DOHH2 (cell line): ENCODE results near the gene ERC2.

Experiments used
- H3F3A ChIP-seq: fragments of 200-600 bp; sonication (generic), shearing (Covaris generic); 2 replicates; pipeline ENCODE4 v1.6.0; 2016; ENCODE audit warnings: antibody characterized with exemption, mild to moderate bottlenecking; ENCODE audit not compliant: control insufficient read depth, insufficient read depth
- H3K27ac ChIP-seq: fragments of 200-600 bp; sonication (generic); 2 replicates; pipeline ENCODE4 v1.5.1; 2014; ENCODE audit warnings: low read depth, mild to moderate bottlenecking, low read length, moderate library complexity
- H3K27me3 ChIP-seq: fragments of 200-600 bp; sonication (generic); 2 replicates; pipeline ENCODE4 v1.6.1; 2014; ENCODE audit warnings: mild to moderate bottlenecking, low read length, mixed read lengths; ENCODE audit not compliant: control insufficient read depth
- H3K36me3 ChIP-seq: fragments of 200-600 bp; sonication (generic); 2 replicates; pipeline ENCODE4 v1.6.1; 2014; ENCODE audit warnings: mild to moderate bottlenecking, low read length, moderate library complexity, mixed read lengths; ENCODE audit not compliant: control insufficient read depth
- H3K4me1 ChIP-seq: fragments of 200-600 bp; sonication (generic); 2 replicates; pipeline ENCODE4 v1.6.1; 2014; ENCODE audit warnings: mild to moderate bottlenecking, low read length, mixed read lengths; ENCODE audit not compliant: control insufficient read depth
- H3K4me2 ChIP-seq: fragments of 200-600 bp; sonication (generic); 2 replicates; pipeline ENCODE4 v1.6.0; 2014; ENCODE audit warnings: mild to moderate bottlenecking, low read length, moderate library complexity
- H3K4me3 ChIP-seq: fragments of 200-600 bp; sonication (generic); 2 replicates; pipeline ENCODE4 v1.5.1; 2014; ENCODE audit warnings: mild to moderate bottlenecking, low read length, mixed read lengths
- H3K79me2 ChIP-seq: fragments of 200-600 bp; sonication (generic); 2 replicates; pipeline ENCODE4 v1.6.1; 2014; ENCODE audit warnings: mild to moderate bottlenecking, low read length, mixed read lengths; ENCODE audit not compliant: control insufficient read depth
- H3K9me2 ChIP-seq: fragments of 200-600 bp; sonication (generic); replicated peaks from 2 replicates; pipeline ENCODE4 v1.6.1; 2014; ENCODE audit warnings: mild to moderate bottlenecking, low read length, mixed read lengths; ENCODE audit not compliant: control insufficient read depth
- H3K9me3 ChIP-seq: fragments of 200-600 bp; sonication (generic); 2 replicates; pipeline ENCODE4 v1.6.1; 2014; ENCODE audit warnings: antibody characterized with exemption, low read length, mixed read lengths; ENCODE audit not compliant: control insufficient read depth, insufficient read depth
- H4K20me1 ChIP-seq: fragments of 200-600 bp; sonication (generic); 2 replicates; pipeline ENCODE4 v1.6.0; 2014; ENCODE audit warnings: low read depth, mild to moderate bottlenecking, antibody characterized with exemption, low read length, moderate library complexity; ENCODE audit not compliant: control insufficient read depth, insufficient read depth
- EZH2phosphoT487 ChIP-seq: fragments of 200-600 bp; sonication (generic); IDR thresholded peaks from 2 replicates; pipeline ENCODE4 v1.6.1; 2017; ENCODE audit warnings: borderline replicate concordance, mild to moderate bottlenecking, antibody characterized with exemption, low read length, moderate library complexity, mixed read lengths
- TF ChIP-seq, protein P1 (sequence below): fragments of 200-600 bp; sonication (generic); IDR thresholded peaks from one replicate; pipeline ENCODE4 v1.5.1; 2014; ENCODE audit warnings: antibody characterized with exemption, mild to moderate bottlenecking, low read depth, low read length; ENCODE audit not compliant: poor library complexity, severe bottlenecking

The ERC2 gene

DNA sequence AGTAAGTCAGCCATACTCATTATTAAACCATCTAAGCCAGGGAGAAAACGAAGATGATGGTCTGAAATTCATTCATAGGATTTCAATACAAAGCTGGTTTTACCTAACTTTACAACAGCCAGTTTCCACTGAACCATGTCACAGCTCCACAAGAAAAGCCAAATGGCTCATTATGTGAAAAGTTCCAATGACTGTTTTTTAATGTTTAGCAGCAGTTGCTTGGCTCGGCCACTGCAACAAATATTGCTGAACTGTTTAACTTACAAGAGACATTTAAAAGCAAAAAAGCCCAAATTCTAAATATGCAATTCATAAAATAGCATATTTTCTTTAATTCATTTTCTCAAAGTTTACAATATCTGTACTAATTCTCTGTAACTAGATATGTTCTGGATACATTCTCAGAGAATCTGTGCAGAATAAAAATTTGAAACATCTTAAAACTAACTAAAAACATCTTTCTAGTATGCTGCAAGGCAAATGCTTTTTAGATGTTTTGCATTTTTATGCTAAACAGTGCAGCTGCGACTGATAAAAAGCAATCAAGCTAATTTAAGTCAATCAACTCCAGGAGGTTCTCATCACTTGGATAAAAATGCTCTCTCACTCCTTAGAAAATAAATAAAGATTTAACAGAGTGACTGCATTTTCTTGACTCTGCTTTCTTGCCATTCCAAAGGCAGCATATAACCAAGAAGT lies 356.5 kb downstream of the ERC2 start:
- Histone ChIP-seq H3K79me2 (no peaks in the 10 kb centered on the region), H3K9me2 (no peaks in the 10 kb centered on the region), H3K4me3 (no peak overlapping the region), H3F3A (no peaks in the 10 kb centered on the region), H3K9me3 (no peaks in the 10 kb centered on the region), H3K36me3 (no peaks in the 10 kb centered on the region), H3K4me1 (no peaks in the 10 kb centered on the region), H3K27ac (no peak overlapping the region), H3K27me3 (no peaks in the 10 kb centered on the region), H4K20me1 (no peaks in the 10 kb centered on the region), H3K4me2 (no peak overlapping the region)
- TF ChIP-seq EZH2phosphoT487: no peak
- TF ChIP-seq, protein P1, sequence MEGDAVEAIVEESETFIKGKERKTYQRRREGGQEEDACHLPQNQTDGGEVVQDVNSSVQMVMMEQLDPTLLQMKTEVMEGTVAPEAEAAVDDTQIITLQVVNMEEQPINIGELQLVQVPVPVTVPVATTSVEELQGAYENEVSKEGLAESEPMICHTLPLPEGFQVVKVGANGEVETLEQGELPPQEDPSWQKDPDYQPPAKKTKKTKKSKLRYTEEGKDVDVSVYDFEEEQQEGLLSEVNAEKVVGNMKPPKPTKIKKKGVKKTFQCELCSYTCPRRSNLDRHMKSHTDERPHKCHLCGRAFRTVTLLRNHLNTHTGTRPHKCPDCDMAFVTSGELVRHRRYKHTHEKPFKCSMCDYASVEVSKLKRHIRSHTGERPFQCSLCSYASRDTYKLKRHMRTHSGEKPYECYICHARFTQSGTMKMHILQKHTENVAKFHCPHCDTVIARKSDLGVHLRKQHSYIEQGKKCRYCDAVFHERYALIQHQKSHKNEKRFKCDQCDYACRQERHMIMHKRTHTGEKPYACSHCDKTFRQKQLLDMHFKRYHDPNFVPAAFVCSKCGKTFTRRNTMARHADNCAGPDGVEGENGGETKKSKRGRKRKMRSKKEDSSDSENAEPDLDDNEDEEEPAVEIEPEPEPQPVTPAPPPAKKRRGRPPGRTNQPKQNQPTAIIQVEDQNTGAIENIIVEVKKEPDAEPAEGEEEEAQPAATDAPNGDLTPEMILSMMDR: no peak

DNA sequence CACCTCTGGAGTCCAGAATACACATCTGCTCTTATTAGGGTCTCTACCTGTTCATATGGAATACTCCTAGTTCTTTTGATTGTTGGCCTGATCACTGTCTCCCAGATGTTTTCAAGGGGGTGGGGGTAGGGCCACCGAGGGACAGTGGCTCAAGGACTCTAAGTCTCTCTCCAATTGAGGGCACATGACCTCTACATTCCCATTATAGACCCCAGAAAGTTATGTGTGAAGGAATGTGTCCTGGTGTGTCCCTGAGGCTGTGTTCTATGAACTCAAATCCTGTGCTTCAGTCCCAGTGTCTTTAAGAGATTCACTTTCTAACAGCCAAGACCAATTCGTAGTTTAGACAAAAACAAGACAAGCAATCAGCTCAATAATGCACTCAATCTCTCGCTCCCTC lies 357.4 kb downstream of the ERC2 start:
- Histone ChIP-seq H3K27me3 (no peaks in the 10 kb centered on the region), H3K4me2 (no peak overlapping the region), H3K27ac (no peak overlapping the region), H4K20me1 (no peaks in the 10 kb centered on the region), H3K36me3 (no peaks in the 10 kb centered on the region), H3K4me1 (no peaks in the 10 kb centered on the region), H3K9me3 (no peaks in the 10 kb centered on the region), H3K79me2 (no peaks in the 10 kb centered on the region), H3K4me3 (no peak overlapping the region), H3K9me2 (no peaks in the 10 kb centered on the region), H3F3A (no peaks in the 10 kb centered on the region)
- TF ChIP-seq, protein P1: no peak
- no peak for TF ChIP-seq EZH2phosphoT487

DNA sequence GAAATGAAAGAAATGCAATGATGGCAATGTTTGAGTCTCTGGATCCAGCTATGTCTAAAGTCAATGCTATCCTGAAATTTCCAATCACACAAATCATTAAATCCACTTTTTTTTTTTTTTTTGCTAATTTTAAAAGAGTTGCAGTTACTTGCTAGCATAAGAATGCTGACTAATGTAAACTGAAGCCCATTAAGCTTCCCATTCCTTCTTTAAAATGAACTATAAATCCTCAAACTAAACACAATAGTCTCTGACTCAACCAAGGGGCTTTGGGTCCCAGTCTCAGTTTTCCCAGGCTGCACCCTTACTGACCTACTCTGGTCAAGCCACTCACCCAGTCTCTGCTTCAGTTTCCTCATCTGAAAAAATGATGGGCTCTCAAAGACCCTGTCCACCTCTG lies 361.1 kb downstream of the ERC2 start:
- Histone ChIP-seq H3K79me2 (no peaks in the 10 kb centered on the region), H3K4me2 (no peak overlapping the region), H4K20me1 (no peaks in the 10 kb centered on the region), H3K9me3 (no peaks in the 10 kb centered on the region), H3K9me2 (no peaks in the 10 kb centered on the region), H3F3A (no peaks in the 10 kb centered on the region), H3K27me3 (no peaks in the 10 kb centered on the region), H3K4me1 (no peaks in the 10 kb centered on the region), H3K27ac (no peak overlapping the region), H3K36me3 (no peaks in the 10 kb centered on the region), H3K4me3 (no peak overlapping the region)
- TF ChIP-seq EZH2phosphoT487: no peak
- TF ChIP-seq, protein P1: no peak
